H1 (cell line): Measurements from ENCODE around the gene CDK12. TPM values are rescaled to one million over a fixed set of nuclear protein-coding genes. Genes with fewer than 3 reads are reported as not detected.

Source experiments
- CTCF ChIA-PET: fragments of 300-600 bp; sonication (Branson Sonifier 250); formaldehyde crosslinking; loops from one replicate; lab custom pipeline; 2021; ENCODE audit not compliant: partially characterized antibody; lab: Charles Lee
- POLR2A ChIA-PET: fragments of 300-600 bp; sonication (Branson Sonifier 250); formaldehyde crosslinking; loops from one replicate; lab custom pipeline; 2021; ENCODE audit warnings: inconsistent platforms; ENCODE audit not compliant: partially characterized antibody; lab: Charles Lee
- DNase-seq, 2 experiments: peaks; one replicate each; pipeline versions ENCODE4 v3.0.0 to v3.0.0-alpha.2; 2010 to 2022; ENCODE audit warnings: low spot score in 2 of 2, low read depth in 1 of 2, mixed read lengths in 1 of 2
- FAIRE-seq: peaks from 2 replicates; lab custom pipeline; 2011; peaks lifted over from hg19 to GRCh38; lab: Jason Lieb, UNC
- H2AFZ ChIP-seq: 2 replicates; pipeline ENCODE4 v1.8.1; 2012; ENCODE audit warnings: low read length, inconsistent platforms
- H2AK5ac ChIP-seq: 2 replicates; pipeline ENCODE4 v1.6.1; 2013; ENCODE audit warnings: low read depth, low read length
- H2BK120ac ChIP-seq: replicated peaks from 2 replicates; pipeline ENCODE3; 2013; ENCODE audit warnings: low read depth, low read length, inconsistent platforms
- H2BK12ac ChIP-seq: 2 replicates; pipeline ENCODE4 v1.6.1; 2013; ENCODE audit warnings: low read depth, low read length
- H2BK15ac ChIP-seq: 2 replicates; pipeline ENCODE4 v1.6.1; 2013; ENCODE audit warnings: low read length
- H2BK20ac ChIP-seq: 2 replicates; pipeline ENCODE4 v1.6.1; 2013; ENCODE audit warnings: low read length
- H2BK5ac ChIP-seq: 2 replicates; pipeline ENCODE4 v1.6.1; 2013; ENCODE audit warnings: low read depth, low read length
- H3K14ac ChIP-seq: 2 replicates; pipeline ENCODE4 v1.6.1; 2013; ENCODE audit warnings: inconsistent platforms; ENCODE audit not compliant: insufficient read length
- H3K18ac ChIP-seq: 2 replicates; pipeline ENCODE4 v1.6.1; 2013; ENCODE audit warnings: low read length; ENCODE audit errors: extremely low read depth
- H3K23ac ChIP-seq: 2 replicates; pipeline ENCODE4 v1.6.1; 2013; ENCODE audit warnings: inconsistent platforms; ENCODE audit not compliant: insufficient read length
- H3K23me2 ChIP-seq: 2 replicates; pipeline ENCODE4 v1.6.1; 2013; ENCODE audit warnings: low read depth, low read length
- H3K27ac ChIP-seq: 2 replicates; pipeline ENCODE4 v1.6.1; 2011; ENCODE audit warnings: low read depth, low read length, inconsistent platforms
- H3K27me3 ChIP-seq, 4 experiments: replicated peaks in 1 of 4; 1 replicate in 1 of 4; 2 replicates in 3 of 4; pipeline versions ENCODE4 v1.6.1 to v1.8.1; 2011 to 2013; ENCODE audit warnings: low read length in 3 of 4, mild to moderate bottlenecking in 3 of 4, inconsistent platforms in 2 of 4, mixed read lengths in 2 of 4, moderate library complexity in 1 of 4; ENCODE audit not compliant: control insufficient read depth in 3 of 4, insufficient read depth in 3 of 4; ENCODE audit errors: extremely low read depth in 1 of 4
- H3K36me3 ChIP-seq, 4 experiments: 2 replicates each; pipeline versions ENCODE4 v1.6.1 to v1.8.1; 2011 to 2013; ENCODE audit warnings: mild to moderate bottlenecking in 4 of 4, low read length in 3 of 4, moderate library complexity in 2 of 4, control low read depth in 1 of 4, inconsistent platforms in 1 of 4; ENCODE audit not compliant: insufficient read depth in 4 of 4, control insufficient read depth in 2 of 4
- H3K4ac ChIP-seq: replicated peaks from 2 replicates; pipeline ENCODE3; 2013; ENCODE audit warnings: low read length, low read depth, mixed read lengths, inconsistent platforms; ENCODE audit not compliant: insufficient read length
- H3K4me1 ChIP-seq, 4 experiments: replicated peaks in 1 of 4; 1 replicate in 1 of 4; 2 replicates in 3 of 4; pipeline versions ENCODE4 v1.6.1 to v1.8.1; 2011 to 2013; ENCODE audit warnings: low read length in 3 of 4, inconsistent platforms in 2 of 4, mixed read lengths in 1 of 4; ENCODE audit not compliant: insufficient read depth in 4 of 4, control insufficient read depth in 3 of 4
- H3K4me2 ChIP-seq, 2 experiments: 2 replicates each; pipeline versions ENCODE4 v1.6.1 to v1.8.1; 2011 to 2013; ENCODE audit warnings: low read depth in 2 of 2, low read length in 2 of 2, control low read depth in 1 of 2, inconsistent platforms in 1 of 2, mild to moderate bottlenecking in 1 of 2; ENCODE audit not compliant: insufficient read depth in 1 of 2
- H3K4me3 ChIP-seq, 4 experiments: fragments of 200-600, 300-600 bp in 1 of 4; sonication (generic), shearing (Covaris generic), sonication (Bioruptor Twin) in 1 of 4; 2 replicates each; pipeline versions ENCODE4 v1.5.1 to v1.8.1; 2011 to 2016; ENCODE audit warnings: low read length in 4 of 4, low read depth in 3 of 4, control low read depth in 2 of 4, inconsistent platforms in 2 of 4, mild to moderate bottlenecking in 2 of 4, mixed read lengths in 1 of 4, moderate library complexity in 1 of 4; ENCODE audit not compliant: insufficient read depth in 2 of 4; ENCODE audit errors: extremely low read depth in 1 of 4
- H3K56ac ChIP-seq: replicated peaks from 2 replicates; pipeline ENCODE3; 2013; ENCODE audit warnings: low read depth, mild to moderate bottlenecking, mixed read lengths, low read length, inconsistent platforms; ENCODE audit not compliant: insufficient read length
- H3K79me1 ChIP-seq: 2 replicates; pipeline ENCODE4 v1.6.1; 2013; ENCODE audit warnings: low read depth, low read length, control low read depth
- H3K79me2 ChIP-seq, 2 experiments: 2 replicates each; pipeline versions ENCODE4 v1.6.1 to v1.8.1; 2012 to 2013; ENCODE audit warnings: low read length in 2 of 2, mild to moderate bottlenecking in 2 of 2, inconsistent platforms in 1 of 2; ENCODE audit not compliant: insufficient read depth in 2 of 2, control insufficient read depth in 1 of 2
- H3K9ac ChIP-seq, 4 experiments: replicated peaks in 1 of 4; 1 replicate in 1 of 4; 2 replicates in 3 of 4; pipeline versions ENCODE4 v1.6.1 to v1.8.1; 2011 to 2013; ENCODE audit warnings: low read depth in 3 of 4, low read length in 3 of 4, control low read depth in 2 of 4, mild to moderate bottlenecking in 2 of 4, moderate library complexity in 2 of 4, inconsistent platforms in 1 of 4; ENCODE audit errors: extremely low read depth in 1 of 4
- H3K9me3 ChIP-seq, 2 experiments: 2 replicates each; pipeline versions ENCODE4 v1.6.1 to v1.8.1; 2012 to 2013; ENCODE audit warnings: mild to moderate bottlenecking in 2 of 2, moderate library complexity in 2 of 2, control low read depth in 1 of 2, inconsistent platforms in 1 of 2, low read depth in 1 of 2, low read length in 1 of 2, mixed read lengths in 1 of 2; ENCODE audit not compliant: insufficient read depth in 2 of 2
- H4K20me1 ChIP-seq, 2 experiments: replicated peaks in 1 of 2; 2 replicates each; pipeline versions ENCODE3 to v1.8.1; 2011 to 2013; ENCODE audit warnings: inconsistent platforms in 2 of 2, low read length in 2 of 2, mild to moderate bottlenecking in 1 of 2; ENCODE audit not compliant: insufficient read depth in 2 of 2, control insufficient read depth in 1 of 2
- H4K5ac ChIP-seq: 2 replicates; pipeline ENCODE4 v1.6.1; 2013; ENCODE audit warnings: low read length, low read depth, mixed read lengths, inconsistent platforms; ENCODE audit not compliant: insufficient read length
- H4K8ac ChIP-seq: 2 replicates; pipeline ENCODE4 v1.8.0; 2013; ENCODE audit warnings: mild to moderate bottlenecking, moderate library complexity, low read length, inconsistent platforms; ENCODE audit not compliant: insufficient read depth; ENCODE audit errors: extremely low read depth
- H4K91ac ChIP-seq: replicated peaks from 2 replicates; pipeline ENCODE3; 2013; ENCODE audit warnings: low read length, mixed read lengths, inconsistent platforms; ENCODE audit not compliant: insufficient read length
- SRF ChIP-seq: IDR thresholded peaks from 2 replicates; pipeline ENCODE4 v1.6.1; 2011; ENCODE audit warnings: mild to moderate bottlenecking, low read depth, low read length, moderate library complexity
- polyA plus RNA-seq, 7 experiments: library from polyadenylated mRNA; depleted of rRNA in 3 of 7; stranded (reverse) in 5 of 7; unstranded in 2 of 7; fragments of >200 nt in 5 of 7; fragments of 200-250 nt in 2 of 7; gene quantifications; 1 replicate in 5 of 7; 2 replicates in 1 of 7; 4 replicates in 1 of 7; pipeline versions ENCODE4 v1.2.1 to v1.2.3, GENCODE V29; 2011 to 2013; ENCODE audit warnings: missing spikeins in 2 of 7, mixed read lengths in 2 of 7
- total RNA-seq: library from RNA; stranded (reverse); fragmentation: NEBNext Ultra II Directional; extraction: Animal tissue kit (Norgen Biotek cat#: 25700); gene quantifications from 2 replicates; pipeline ENCODE4 v1.2.1, GENCODE V29; 2021

Gene CDK12
- total and polyA plus RNA-seq, 2 of the 8 experiments (the other 6 are each of a cell fraction or from before 2014, with no cell fraction given): 14.8 to 70.3 TPM

DNA sequence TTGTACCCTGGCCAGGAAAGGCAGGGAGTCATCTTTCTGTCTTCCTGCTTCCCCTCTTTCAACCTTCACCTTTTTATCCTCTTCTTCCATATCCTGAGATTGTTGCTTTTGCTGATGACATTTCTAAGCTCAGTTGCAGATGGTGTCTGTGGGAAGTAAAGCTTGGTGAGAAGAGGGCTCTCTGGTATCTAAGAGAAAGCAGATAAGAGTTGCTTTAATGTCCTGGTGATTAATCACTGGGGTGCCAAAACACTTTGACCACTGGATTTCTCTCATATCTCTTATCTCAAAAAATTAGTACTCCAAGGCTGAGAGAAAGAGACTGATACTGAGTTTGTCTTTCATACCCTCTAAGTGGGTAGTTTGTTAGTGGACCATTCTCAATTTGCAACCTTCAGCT is 75.2 kb downstream of the CDK12 start:
- CTCF ChIA-PET: interaction anchor here (1.2 to 5.8 kb wide), 7 partner anchors 9 to 137 kb away, joined by 3 to 36 read pairs (median 4); no protein-coding TSS in a partner anchor
- FAIRE-seq: no peak
- TF ChIP-seq SRF: no peak

More for the DNA sequence above, 75.2 kb downstream of the CDK12 start:
- H3K4me3 ChIP-seq: no peak overlapping the region
- no peaks in the 10 kb centered on the region for H3K79me2 ChIP-seq
- no peak overlapping the region for H3K4ac ChIP-seq
- H3K27ac ChIP-seq: no peak overlapping the region
- H3K79me1 ChIP-seq: no peaks in the 10 kb centered on the region
- H3K23ac ChIP-seq: no peak overlapping the region
- H3K23me2 ChIP-seq: no peaks in the 10 kb centered on the region
- H2BK120ac ChIP-seq: no peak overlapping the region
- no peaks in the 10 kb centered on the region for H3K4me1 ChIP-seq
- no peak overlapping the region for H2AFZ ChIP-seq
- no peak overlapping the region for H4K91ac ChIP-seq
- H3K14ac ChIP-seq: no peak overlapping the region
- POLR2A ChIA-PET: interaction anchor here (0.8 to 1.5 kb wide), 3 partner anchors 10 to 15 kb away, joined by 3 to 6 read pairs (median 4); no protein-coding TSS in a partner anchor
- H3K9me3 ChIP-seq: no peaks in the 10 kb centered on the region
- no peak overlapping the region for H2BK20ac ChIP-seq
- no peak overlapping the region for H4K8ac ChIP-seq
- no peak overlapping the region for H2BK12ac ChIP-seq
- H3K9ac ChIP-seq: no peak overlapping the region
- H3K36me3 ChIP-seq: peaks cover 0 to 2% (median 0%) of the 10 kb centered on the region in 4 experiments; a peak in 2 of 8 replicates
- no peak overlapping the region for H3K4me2 ChIP-seq
- DNase-seq: no peak
- H3K18ac ChIP-seq: no peak overlapping the region
- H3K56ac ChIP-seq: no peak overlapping the region
- no peak overlapping the region for H2BK15ac ChIP-seq
- H4K5ac ChIP-seq: no peak overlapping the region
- H4K20me1 ChIP-seq: no peaks in the 10 kb centered on the region
- no peak overlapping the region for H2BK5ac ChIP-seq
- no peaks in the 10 kb centered on the region for H3K27me3 ChIP-seq
- no peak overlapping the region for H2AK5ac ChIP-seq
